HEK293 (cell line): Measurements from ENCODE around the gene VEPH1.

Experiments
- CTCF ChIA-PET: fragments of 350-600 bp; formaldehyde crosslinking; extraction: SDS; loops from one replicate; lab custom pipeline; 2021; ENCODE audit warnings: antibody characterized with exemption; lab: Yijun Ruan, JAX
- POLR2A ChIA-PET: fragments of 300-600 bp; formaldehyde crosslinking; extraction: SDS; loops from one replicate; lab custom pipeline; 2020; ENCODE audit warnings: antibody characterized with exemption, inconsistent platforms; lab: Yijun Ruan, JAX
- H3K27ac ChIP-seq: fragments of 200-500 bp; sonication (Bioruptor generic); 2 replicates; pipeline ENCODE4 v1.5.1; 2014; ENCODE audit warnings: low read depth, low read length, control low read depth, inconsistent platforms; ENCODE audit errors: extremely low read depth
- H3K36me3 ChIP-seq, 2 experiments: fragments of 200-500 bp in 1 of 2; sonication (Bioruptor generic) in 1 of 2; 1 replicate in 1 of 2; 2 replicates in 1 of 2; pipeline ENCODE4 v1.5.1; 2014 to 2017; ENCODE audit warnings: inconsistent platforms in 2 of 2, low read length in 2 of 2; ENCODE audit not compliant: control insufficient read depth in 2 of 2, insufficient read depth in 1 of 2
- H3K4me1 ChIP-seq: fragments of 200-500 bp; sonication (Bioruptor generic); 2 replicates; pipeline ENCODE4 v1.5.1; 2014; ENCODE audit warnings: mild to moderate bottlenecking, low read length, inconsistent platforms; ENCODE audit not compliant: control insufficient read depth, insufficient read depth
- H3K4me3 ChIP-seq: 2 replicates; pipeline ENCODE4 v1.5.1; 2011; ENCODE audit warnings: low read depth, mild to moderate bottlenecking, control low read depth, low read length, moderate library complexity
- H3K9me3 ChIP-seq: fragments of 200-500 bp; sonication (Bioruptor generic); 2 replicates; pipeline ENCODE4 v1.5.1; 2014; ENCODE audit warnings: low read depth, low read length, inconsistent platforms; ENCODE audit not compliant: control insufficient read depth, insufficient read depth
- BCL6B ChIP-seq: fragments of 450-650 bp; formaldehyde crosslinking; IDR thresholded peaks from 2 replicates; pipeline ENCODE4 v1.5.1; 2017; ENCODE audit warnings: missing biosample characterization, missing genetic modification characterization
- FEZF1 ChIP-seq: fragments of 450-650 bp; formaldehyde crosslinking; IDR thresholded peaks from 2 replicates; pipeline ENCODE4 v1.5.1; 2016; ENCODE audit warnings: missing biosample characterization, missing genetic modification characterization
- KLF9 ChIP-seq: fragments of 450-650 bp; formaldehyde crosslinking; IDR thresholded peaks from 2 replicates; pipeline ENCODE4 v1.5.1; 2016; ENCODE audit warnings: missing biosample characterization, missing genetic modification characterization, low read depth
- SETDB1 ChIP-seq: IDR thresholded peaks from one replicate; pipeline ENCODE4 v1.6.1; 2017; ENCODE audit warnings: mild to moderate bottlenecking, low read length, moderate library complexity, mixed read lengths; ENCODE audit not compliant: insufficient read length
- SP7 ChIP-seq: fragments of 450-650 bp; formaldehyde crosslinking; IDR thresholded peaks from 2 replicates; pipeline ENCODE4 v1.5.1; 2016; ENCODE audit warnings: missing biosample characterization, missing genetic modification characterization
- ZBTB7A ChIP-seq: fragments of 450-650 bp; formaldehyde crosslinking; IDR thresholded peaks from 2 replicates; pipeline ENCODE4 v1.5.1; 2016; ENCODE audit warnings: low read depth, missing biosample characterization, missing genetic modification characterization
- ZBTB8A ChIP-seq: fragments of 450-650 bp; formaldehyde crosslinking; IDR thresholded peaks from 2 replicates; pipeline ENCODE4 v1.5.1; 2016; ENCODE audit warnings: missing biosample characterization, missing genetic modification characterization
- ZEB2 ChIP-seq: fragments of 450-650 bp; formaldehyde crosslinking; IDR thresholded peaks from 2 replicates; pipeline ENCODE4 v1.5.1; 2016; ENCODE audit warnings: missing biosample characterization, missing genetic modification characterization
- ZNF174 ChIP-seq: fragments of 450-650 bp; formaldehyde crosslinking; IDR thresholded peaks from 2 replicates; pipeline ENCODE4 v1.5.0; 2017; ENCODE audit warnings: missing biosample characterization, mild to moderate bottlenecking, missing genetic modification characterization
- ZNF24 ChIP-seq: fragments of 450-650 bp; formaldehyde crosslinking; IDR thresholded peaks from 2 replicates; pipeline ENCODE4 v1.5.1; 2016; ENCODE audit warnings: missing biosample characterization, missing genetic modification characterization
- ZNF274 ChIP-seq, 2 experiments: fragments of 200-500 bp in 1 of 2; fragments of 450-650 bp in 1 of 2; sonication (Bioruptor generic) in 1 of 2; formaldehyde crosslinking in 1 of 2; IDR thresholded peaks; 2 replicates each; pipeline versions ENCODE4 v1.5.1 to v1.6.1; 2014 to 2016; ENCODE audit warnings: borderline replicate concordance in 1 of 2, inconsistent platforms in 1 of 2, low read length in 1 of 2, missing biosample characterization in 1 of 2, missing genetic modification characterization in 1 of 2
- ZNF292 ChIP-seq: fragments of 450-650 bp; formaldehyde crosslinking; IDR thresholded peaks from 2 replicates; pipeline ENCODE4 v1.5.1; 2016; ENCODE audit warnings: low read depth, missing biosample characterization, missing genetic modification characterization, borderline replicate concordance
- ZNF488 ChIP-seq: fragments of 450-650 bp; formaldehyde crosslinking; IDR thresholded peaks from 2 replicates; pipeline ENCODE4 v1.5.1; 2016; ENCODE audit warnings: missing biosample characterization, missing genetic modification characterization
- ZNF521 ChIP-seq: fragments of 450-650 bp; formaldehyde crosslinking; IDR thresholded peaks from 2 replicates; pipeline ENCODE4 v1.5.1; 2017; ENCODE audit warnings: missing biosample characterization, mild to moderate bottlenecking, missing genetic modification characterization
- ZNF747 ChIP-seq: fragments of 450-650 bp; formaldehyde crosslinking; IDR thresholded peaks from 2 replicates; pipeline ENCODE4 v1.5.1; 2016; ENCODE audit warnings: missing biosample characterization, missing genetic modification characterization
- ZSCAN16 ChIP-seq: fragments of 450-650 bp; formaldehyde crosslinking; IDR thresholded peaks from 2 replicates; pipeline ENCODE4 v1.5.1; 2016; ENCODE audit warnings: missing biosample characterization, missing genetic modification characterization
- TF ChIP-seq, protein P1 (sequence below): fragments of 450-650 bp; formaldehyde crosslinking; IDR thresholded peaks from 2 replicates; pipeline ENCODE4 v1.5.1; 2016; ENCODE audit warnings: missing biosample characterization, missing genetic modification characterization
- TF ChIP-seq, protein P2 (sequence below): IDR thresholded peaks from 2 replicates; pipeline ENCODE4 v1.6.1; 2011; ENCODE audit warnings: mild to moderate bottlenecking, low read depth, low read length, borderline replicate concordance

The VEPH1 gene

GRCh38 chr3:157428853-157429252 lies 74.4 kb downstream of the VEPH1 start (continued):
- TF ChIP-seq, protein P1, sequence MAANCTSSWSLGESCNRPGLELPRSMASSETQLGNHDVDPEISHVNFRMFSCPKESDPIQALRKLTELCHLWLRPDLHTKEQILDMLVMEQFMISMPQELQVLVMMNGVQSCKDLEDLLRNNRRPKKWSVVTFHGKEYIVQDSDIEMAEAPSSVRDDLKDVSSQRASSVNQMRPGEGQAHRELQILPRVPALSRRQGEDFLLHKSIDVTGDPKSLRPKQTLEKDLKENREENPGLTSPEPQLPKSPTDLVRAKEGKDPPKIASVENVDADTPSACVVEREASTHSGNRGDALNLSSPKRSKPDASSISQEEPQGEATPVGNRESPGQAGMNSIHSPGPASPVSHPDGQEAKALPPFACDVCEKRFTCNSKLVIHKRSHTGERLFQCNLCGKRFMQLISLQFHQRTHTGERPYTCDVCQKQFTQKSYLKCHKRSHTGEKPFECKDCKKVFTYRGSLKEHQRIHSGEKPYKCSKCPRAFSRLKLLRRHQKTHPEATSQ (tag by site-specific recombination) = no peak

DNA sequence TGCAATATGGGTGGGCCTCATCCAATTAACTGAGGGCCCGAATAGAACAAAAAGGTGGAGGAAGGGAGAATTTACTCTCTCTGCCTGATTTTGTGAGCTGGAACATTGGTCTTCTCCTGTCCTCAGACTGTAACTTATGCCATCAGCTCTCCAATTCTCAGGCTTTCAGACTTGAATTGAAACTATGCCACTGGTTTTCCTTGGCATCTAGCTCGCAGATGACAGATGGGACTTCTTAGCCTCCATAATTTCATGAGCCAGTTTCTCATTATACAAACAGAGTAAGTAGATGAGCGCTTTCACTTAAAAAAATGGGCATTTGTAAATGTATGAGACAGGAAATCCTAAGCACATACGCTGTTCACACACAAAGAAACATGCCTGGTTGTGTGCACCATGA lies 75.3 kb downstream of the VEPH1 start:
- H3K4me3 ChIP-seq = no peak overlapping the region
- H3K36me3 ChIP-seq = no peaks in the 10 kb centered on the region
- no peaks in the 10 kb centered on the region for H3K4me1 ChIP-seq
- H3K27ac ChIP-seq = no peak overlapping the region
- CTCF ChIA-PET = no interaction called here
- POLR2A ChIA-PET = no interaction called here
- H3K9me3 ChIP-seq = no peaks in the 10 kb centered on the region
- no peak for TF ChIP-seq ZBTB7A (tag by site-specific recombination)
- no peak for TF ChIP-seq KLF9
- TF ChIP-seq ZNF292 (tag by site-specific recombination) = no peak
- no peak for TF ChIP-seq SP7
- TF ChIP-seq SETDB1 = no peak
- no peak for TF ChIP-seq FEZF1 (tag by site-specific recombination)
- TF ChIP-seq BCL6B = no peak
- TF ChIP-seq ZNF521 (tag by site-specific recombination) = no peak
- no peak for TF ChIP-seq ZNF24 (tag by site-specific recombination)
- TF ChIP-seq ZNF174 (tag by site-specific recombination) = no peak
- TF ChIP-seq ZEB2 (tag by site-specific recombination) = no peak
- no peak for TF ChIP-seq ZNF274 (IDR thresholded peaks at IDR 0.05; ENCODE audit: low read length)
- no peak for TF ChIP-seq ZNF274 (tag by site-specific recombination; IDR thresholded peaks at IDR 0.05; ENCODE audit: borderline replicate concordance)

DNA sequence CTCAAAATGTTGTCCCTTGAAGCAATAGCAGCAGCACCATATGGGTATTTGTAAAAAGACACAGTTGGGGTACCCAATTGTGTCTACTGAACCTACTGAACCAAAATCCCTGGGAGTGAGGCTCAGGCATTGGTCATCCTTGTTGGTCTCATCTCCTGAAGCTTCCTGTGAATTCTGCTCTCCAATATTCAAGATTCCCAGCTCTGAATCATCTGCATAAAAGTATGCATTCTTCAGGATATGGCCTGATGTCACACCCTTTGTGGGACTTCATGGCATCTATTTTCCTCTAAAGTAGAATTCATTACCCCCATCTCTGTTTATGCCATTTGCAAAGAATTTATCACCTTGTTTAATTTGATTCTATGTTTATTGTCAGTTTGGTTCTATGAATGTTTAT lies 79.9 kb downstream of the VEPH1 start:
- Histone ChIP-seq H3K4me1 (no peaks in the 10 kb centered on the region), H3K36me3 (no peaks in the 10 kb centered on the region), H3K4me3 (no peak overlapping the region), H3K27ac (no peak overlapping the region), H3K9me3 (no peaks in the 10 kb centered on the region)
- TF ChIP-seq, protein P1 (tag by site-specific recombination) = no peak
- TF ChIP-seq, protein P2, sequence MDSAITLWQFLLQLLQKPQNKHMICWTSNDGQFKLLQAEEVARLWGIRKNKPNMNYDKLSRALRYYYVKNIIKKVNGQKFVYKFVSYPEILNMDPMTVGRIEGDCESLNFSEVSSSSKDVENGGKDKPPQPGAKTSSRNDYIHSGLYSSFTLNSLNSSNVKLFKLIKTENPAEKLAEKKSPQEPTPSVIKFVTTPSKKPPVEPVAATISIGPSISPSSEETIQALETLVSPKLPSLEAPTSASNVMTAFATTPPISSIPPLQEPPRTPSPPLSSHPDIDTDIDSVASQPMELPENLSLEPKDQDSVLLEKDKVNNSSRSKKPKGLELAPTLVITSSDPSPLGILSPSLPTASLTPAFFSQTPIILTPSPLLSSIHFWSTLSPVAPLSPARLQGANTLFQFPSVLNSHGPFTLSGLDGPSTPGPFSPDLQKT = no peak
- TF ChIP-seq ZNF747 (tag by site-specific recombination) = no peak
- ChIA-PET CTCF (no interaction called here), POLR2A (no interaction called here)

DNA sequence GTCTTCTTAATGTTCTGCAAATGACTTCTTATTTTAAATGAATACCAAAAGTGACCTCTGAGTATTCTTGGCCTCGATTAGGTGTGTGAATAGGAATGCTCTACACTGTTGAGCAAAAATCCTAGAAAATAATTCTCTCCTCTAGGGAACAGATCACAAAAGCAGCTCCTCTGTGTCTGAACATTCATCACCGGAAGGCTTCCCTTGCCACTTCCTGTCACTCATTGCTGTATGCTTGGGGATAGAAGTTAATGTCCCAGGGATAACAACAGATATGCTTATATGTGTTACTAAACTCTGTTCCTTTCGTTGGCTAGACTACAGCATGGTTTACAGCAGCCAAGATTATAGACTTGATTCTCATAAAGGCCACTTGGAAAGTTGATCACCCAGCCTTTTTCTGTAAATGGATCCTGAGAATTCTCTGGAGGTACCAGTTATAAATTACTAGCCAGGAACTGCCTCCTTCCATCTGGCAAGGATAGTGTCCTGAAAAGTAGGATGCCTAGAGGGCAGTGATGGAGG lies 82.5 kb downstream of the VEPH1 start:
- ChIA-PET POLR2A (no interaction called here), CTCF (no interaction called here)
- Histone ChIP-seq H3K4me3 (no peak overlapping the region), H3K36me3 (no peaks in the 10 kb centered on the region), H3K9me3 (no peaks in the 10 kb centered on the region), H3K4me1 (no peaks in the 10 kb centered on the region), H3K27ac (no peak overlapping the region)
- TF ChIP-seq ZBTB8A (tag by site-specific recombination) = no peak
- no peak for TF ChIP-seq ZNF488
- no peak for TF ChIP-seq ZSCAN16 (tag by site-specific recombination)
